ENCODE data around the gene ASXL3. TPM values are rescaled to one million over a fixed set of nuclear protein-coding genes. Genes with fewer than 3 reads are reported as not detected.

ASXL3 gene
- total and polyA plus RNA-seq, 9 of the 15 experiments (the other 6 are each of a cell fraction or from before 2014, with no cell fraction given) = not detected

DNA sequence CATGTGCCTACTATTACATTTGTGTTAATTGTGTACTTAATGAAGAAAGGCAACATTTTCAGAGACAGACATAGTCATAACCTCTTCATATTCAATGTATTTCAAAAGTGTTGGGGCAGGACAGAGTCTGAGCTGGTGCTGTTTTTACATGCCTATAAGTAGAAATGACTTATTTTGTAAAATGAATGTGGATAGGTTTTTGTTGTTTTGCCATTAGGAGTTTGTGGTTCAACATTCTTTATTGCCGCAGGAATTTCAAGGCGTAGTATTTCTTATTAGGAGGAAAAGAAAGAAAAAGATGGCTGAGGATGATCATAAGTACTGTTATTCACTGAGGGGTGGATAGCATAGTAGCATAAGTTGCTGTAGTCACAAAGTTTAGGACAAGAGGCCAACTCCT is 21.2 kb upstream of the ASXL3 start:
- Histone ChIP-seq H3K9ac (ENCODE audit: insufficient read depth in 1 of 2, low read depth in 2 of 2, low read length in 2 of 2) (no peak overlapping the region), H3K79me2 (ENCODE audit: control insufficient read depth, insufficient read depth, low read length) (no peaks in the 10 kb centered on the region), H3K4me1 (replicated peaks in 1 of 2; ENCODE audit: control insufficient read depth in 2 of 2, insufficient read depth in 2 of 2, low read length in 2 of 2) (no peaks in the 10 kb centered on the region), H3K36me3 (ENCODE audit: control insufficient read depth, insufficient read depth, low read length) (no peaks in the 10 kb centered on the region), H3K27ac (ENCODE audit: extremely low read depth, low read depth, low read length) (no peak overlapping the region), H3K9me3 (replicated peaks; ENCODE audit: control insufficient read depth, insufficient read depth, low read depth, low read length) (no peaks in the 10 kb centered on the region; the same call in 1 of the 2 replicates), H3K4me3 (no peak overlapping the region), H3K4me2 (ENCODE audit: insufficient read depth, low read length) (no peak overlapping the region), H3K27me3 (ENCODE audit: control insufficient read depth in 2 of 2, insufficient read depth in 2 of 2, low read length in 2 of 2) (no peaks in the 10 kb centered on the region), H2AFZ (ENCODE audit: low read depth, low read length) (no peak overlapping the region), H4K20me1 (replicated peaks; ENCODE audit: control insufficient read depth, insufficient read depth, low read length) (no peaks in the 10 kb centered on the region), H3K9me1 (ENCODE audit: control insufficient read depth, insufficient read depth, low read length) (no peaks in the 10 kb centered on the region)
- ATAC-seq (no peak), DNase-seq (ENCODE audit: extremely low read depth in 1 of 4, low spot score in 3 of 4) (no peak), FAIRE-seq (no peak)
- BruUV-seq (replicated peaks) = no TSS peak
- in situ Hi-C loops (cut with MboI) (no loop called here), intact Hi-C loops (cut with micrococcal nuclease) (no loop called here)
- CTCF ChIA-PET (ENCODE audit: low intra/inter-chr PET ratio) = no interaction called here
- TF ChIP-seq ZSCAN32 (CRISPR knock-in tag; IDR thresholded peaks at IDR 0.05) = no peak
- no peak for TF ChIP-seq ZNF174 (CRISPR knock-in tag; IDR thresholded peaks at IDR 0.05)
- 0% methylated on average over 2 of the region's 2 CpGs for WGBS (ENCODE audit: insufficient coverage, low coverage, missing lambda C conversion rate)
- POLR2A ChIA-PET = interaction anchor here (1.5 kb wide), 1 partner anchor 51 kb away, joined by 3 read pairs; no protein-coding TSS in a partner anchor

DNA sequence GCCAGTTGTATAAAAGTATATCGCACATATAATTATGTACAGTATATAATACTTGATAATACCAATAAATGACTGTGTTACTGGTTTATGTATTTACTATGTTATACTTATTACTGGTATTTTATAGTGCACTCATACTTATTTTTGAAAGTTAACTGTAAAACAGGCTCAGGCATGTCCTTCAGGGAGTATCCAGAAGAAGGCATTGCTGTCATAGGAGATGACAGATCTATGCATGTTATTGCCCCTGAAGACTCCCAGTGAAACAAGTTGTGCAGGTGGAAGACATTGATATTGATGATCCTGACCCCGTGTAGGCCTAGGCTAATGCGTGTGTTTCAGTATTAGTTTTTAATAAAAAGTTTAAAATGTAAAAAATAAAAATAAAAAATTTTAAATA is 20.3 kb upstream of the ASXL3 start:
- no peaks in the 10 kb centered on the region for H4K20me1 ChIP-seq (replicated peaks; ENCODE audit: control insufficient read depth, insufficient read depth, low read length)
- WGBS (ENCODE audit: insufficient coverage, low coverage, missing lambda C conversion rate) = 2% methylated on average over 3 of the region's 3 CpGs
- no peak overlapping the region for H3K4me2 ChIP-seq (ENCODE audit: insufficient read depth, low read length)
- H3K79me2 ChIP-seq (ENCODE audit: control insufficient read depth, insufficient read depth, low read length) = no peaks in the 10 kb centered on the region
- POLR2A ChIA-PET = no interaction called here
- DNase-seq (ENCODE audit: extremely low read depth in 1 of 4, low spot score in 3 of 4) = no peak
- CTCF ChIA-PET (ENCODE audit: low intra/inter-chr PET ratio) = no interaction called here
- no peaks in the 10 kb centered on the region for H3K36me3 ChIP-seq (ENCODE audit: control insufficient read depth, insufficient read depth, low read length)
- H3K27me3 ChIP-seq (ENCODE audit: control insufficient read depth in 2 of 2, insufficient read depth in 2 of 2, low read length in 2 of 2) = no peaks in the 10 kb centered on the region
- FAIRE-seq = no peak
- no peak overlapping the region for H2AFZ ChIP-seq (ENCODE audit: low read depth, low read length)
- no peak overlapping the region for H3K9ac ChIP-seq (ENCODE audit: insufficient read depth in 1 of 2, low read depth in 2 of 2, low read length in 2 of 2)
- no peaks in the 10 kb centered on the region for H3K4me1 ChIP-seq (replicated peaks in 1 of 2; ENCODE audit: control insufficient read depth in 2 of 2, insufficient read depth in 2 of 2, low read length in 2 of 2)
- intact Hi-C loops (cut with micrococcal nuclease) (no loop called here), in situ Hi-C loops (cut with MboI) (no loop called here)
- H3K27ac ChIP-seq (ENCODE audit: extremely low read depth, low read depth, low read length) = no peak overlapping the region
- no TSS peak for BruUV-seq (replicated peaks)
- no peaks in the 10 kb centered on the region for H3K9me1 ChIP-seq (ENCODE audit: control insufficient read depth, insufficient read depth, low read length)
- H3K4me3 ChIP-seq = no peak overlapping the region
- TF ChIP-seq CXXC5 (CRISPR knock-in tag; IDR thresholded peaks at IDR 0.05) (no peak), LCOR (CRISPR knock-in tag; IDR thresholded peaks at IDR 0.05) (no peak), LARP7 (IDR thresholded peaks at IDR 0.05) (no peak), ZNF41 (CRISPR knock-in tag; conservative IDR thresholded peaks at IDR 0.05) (no peak), GABPB1 (CRISPR knock-in tag; IDR thresholded peaks at IDR 0.05) (no peak), BRD4 (IDR thresholded peaks at IDR 0.05) (no peak)
- H3K9me3 ChIP-seq (replicated peaks; ENCODE audit: control insufficient read depth, insufficient read depth, low read depth, low read length) = no peaks in the 10 kb centered on the region; the same call in 1 of the 2 replicates
- no peak for ATAC-seq

Measured in K562 (cell line).